ENCODE data around the gene FAF1.
"Not testable (repeated sequence)": the region's sequence is repeated elsewhere in the genome, so short reads cannot be mapped to it uniquely, and the experiment has no call there.

Gene FAF1

DNA sequence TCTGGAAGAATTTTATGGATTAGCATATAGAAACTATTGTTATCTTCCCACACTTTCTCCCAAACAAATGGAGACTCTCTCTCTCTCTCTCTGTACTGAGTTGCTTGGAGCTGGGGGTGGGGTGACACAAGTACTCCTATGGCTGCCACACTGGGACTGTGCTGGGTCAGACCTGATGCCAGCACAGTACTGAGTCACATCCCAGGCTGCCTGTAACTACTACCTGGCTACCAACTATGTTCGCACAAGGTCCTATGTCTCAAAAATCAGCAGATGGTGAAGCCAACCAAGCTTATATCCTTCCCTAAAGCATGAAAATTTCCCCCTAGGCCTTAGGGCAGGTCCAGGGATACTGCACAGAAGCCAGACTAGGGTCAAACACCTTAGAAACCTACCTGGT is 66.6 kb downstream of the FAF1 start:
- no peak overlapping the region for H3K27ac ChIP-seq (ENCODE audit: low read length)
- peaks cover 25% of the 10 kb centered on the region for H3K9me3 ChIP-seq (ENCODE audit: insufficient read depth, low read depth, low read length)
- H3K9ac ChIP-seq (ENCODE audit: low read depth, low read length): no peak overlapping the region
- no peaks in the 10 kb centered on the region for H3K36me3 ChIP-seq (ENCODE audit: insufficient read depth, low read depth, low read length)
- no peaks in the 10 kb centered on the region for H3K4me1 ChIP-seq (ENCODE audit: insufficient read depth, low read length)
- no peak overlapping the region for H3K4me3 ChIP-seq (ENCODE audit: low read length)
- no peaks in the 10 kb centered on the region for H3K27me3 ChIP-seq (ENCODE audit: insufficient read depth, low read length)

DNA sequence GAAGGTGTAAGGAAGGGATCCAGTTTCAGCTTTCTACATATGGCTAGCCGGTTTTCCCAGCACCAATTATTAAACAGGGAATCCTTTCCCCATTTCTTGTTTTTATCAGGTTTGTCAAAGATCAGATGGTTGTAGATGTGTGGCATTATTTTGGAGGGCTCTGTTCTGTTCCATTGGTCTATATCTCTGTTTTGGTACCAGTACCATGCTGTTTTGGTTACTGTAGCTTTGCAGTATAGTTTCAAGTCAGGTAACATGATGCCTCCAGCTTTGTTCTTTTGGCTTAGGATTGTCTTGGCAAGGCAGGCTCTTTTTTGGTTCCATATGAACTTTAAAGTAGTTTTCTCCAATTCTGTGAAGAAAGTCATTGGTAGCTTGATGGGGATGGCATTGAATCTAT is 72.5 kb downstream of the FAF1 start:
- H3K27me3 ChIP-seq (ENCODE audit: insufficient read depth, low read length); H3K27ac ChIP-seq (ENCODE audit: low read length); H3K36me3 ChIP-seq (ENCODE audit: insufficient read depth, low read depth, low read length); H3K4me1 ChIP-seq (ENCODE audit: insufficient read depth, low read length); H3K9ac ChIP-seq (ENCODE audit: low read depth, low read length); H3K4me3 ChIP-seq (ENCODE audit: low read length): not testable (repeated sequence)
- peaks cover 16% of the 10 kb centered on the region for H3K9me3 ChIP-seq (ENCODE audit: insufficient read depth, low read depth, low read length)

DNA sequence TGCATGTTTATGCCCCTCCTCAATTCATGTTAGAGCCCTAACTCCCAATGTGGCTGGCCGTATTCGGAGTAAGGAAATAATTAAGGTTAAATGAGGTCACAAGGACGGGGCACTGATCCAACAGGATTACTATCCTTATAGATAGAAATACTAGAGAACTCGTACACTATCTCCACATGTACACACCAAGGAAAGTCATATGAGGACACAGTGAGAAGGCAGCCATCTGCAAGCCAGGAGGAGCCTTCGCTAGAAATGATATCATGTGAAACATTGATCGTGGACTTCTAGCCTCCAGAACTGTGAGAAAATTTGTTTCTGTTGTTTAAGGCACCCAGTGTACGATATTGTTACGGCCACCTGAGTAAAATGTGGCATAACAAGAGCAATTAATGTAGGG is 79.7 kb downstream of the FAF1 start:
- H3K4me3 ChIP-seq (ENCODE audit: low read length): no peak overlapping the region
- no peaks in the 10 kb centered on the region for H3K4me1 ChIP-seq (ENCODE audit: insufficient read depth, low read length)
- no peaks in the 10 kb centered on the region for H3K9me3 ChIP-seq (ENCODE audit: insufficient read depth, low read depth, low read length)
- H3K27ac ChIP-seq (ENCODE audit: low read length): no peak overlapping the region
- no peaks in the 10 kb centered on the region for H3K27me3 ChIP-seq (ENCODE audit: insufficient read depth, low read length)
- no peaks in the 10 kb centered on the region for H3K36me3 ChIP-seq (ENCODE audit: insufficient read depth, low read depth, low read length)
- no peak overlapping the region for H3K9ac ChIP-seq (ENCODE audit: low read depth, low read length)

DNA sequence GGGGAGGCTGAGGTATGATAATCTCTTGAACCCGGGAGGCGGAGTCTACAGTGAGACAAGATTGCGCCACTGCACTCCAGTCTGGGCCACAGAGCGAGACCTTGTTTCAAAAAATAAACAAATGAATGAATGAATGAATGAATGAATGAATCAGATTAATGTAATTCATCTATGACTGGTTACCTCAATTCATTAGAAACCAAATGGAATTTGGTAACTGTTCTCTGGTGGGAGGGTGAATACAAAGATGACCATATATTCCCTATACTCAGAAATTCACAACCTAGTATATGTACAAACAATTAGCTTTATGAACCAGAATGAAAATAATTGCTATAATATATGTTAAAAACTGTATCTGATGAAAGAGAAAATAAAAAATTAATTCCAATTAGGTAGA is 80.9 kb downstream of the FAF1 start:
- no peaks in the 10 kb centered on the region for H3K4me1 ChIP-seq (ENCODE audit: insufficient read depth, low read length)
- no peaks in the 10 kb centered on the region for H3K9me3 ChIP-seq (ENCODE audit: insufficient read depth, low read depth, low read length)
- H3K27ac ChIP-seq (ENCODE audit: low read length): no peak overlapping the region
- H3K36me3 ChIP-seq (ENCODE audit: insufficient read depth, low read depth, low read length): no peaks in the 10 kb centered on the region
- no peak overlapping the region for H3K4me3 ChIP-seq (ENCODE audit: low read length)
- no peaks in the 10 kb centered on the region for H3K27me3 ChIP-seq (ENCODE audit: insufficient read depth, low read length)
- H3K9ac ChIP-seq (ENCODE audit: low read depth, low read length): no peak overlapping the region

DNA sequence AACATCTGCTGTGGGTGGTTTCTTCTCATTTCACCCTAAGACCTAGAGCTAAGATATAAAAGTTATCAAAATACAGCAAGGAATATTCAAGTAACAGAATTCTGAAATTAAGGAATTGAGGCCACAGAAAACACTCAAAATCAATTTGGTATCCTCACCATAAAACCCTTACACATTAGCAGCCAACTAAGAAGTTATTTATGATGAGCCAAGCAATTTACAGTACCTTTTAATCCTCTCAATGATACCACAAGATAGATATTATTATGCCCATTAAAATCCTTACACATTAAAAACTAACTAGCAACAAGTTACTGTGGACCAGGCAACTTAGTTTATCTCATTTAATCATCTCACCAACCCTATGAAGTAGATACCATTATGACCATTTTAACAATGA is 81.6 kb downstream of the FAF1 start:
- Histone ChIP-seq H3K36me3 (ENCODE audit: insufficient read depth, low read depth, low read length) (no peaks in the 10 kb centered on the region), H3K27me3 (ENCODE audit: insufficient read depth, low read length) (no peaks in the 10 kb centered on the region), H3K27ac (ENCODE audit: low read length) (no peak overlapping the region)

DNA sequence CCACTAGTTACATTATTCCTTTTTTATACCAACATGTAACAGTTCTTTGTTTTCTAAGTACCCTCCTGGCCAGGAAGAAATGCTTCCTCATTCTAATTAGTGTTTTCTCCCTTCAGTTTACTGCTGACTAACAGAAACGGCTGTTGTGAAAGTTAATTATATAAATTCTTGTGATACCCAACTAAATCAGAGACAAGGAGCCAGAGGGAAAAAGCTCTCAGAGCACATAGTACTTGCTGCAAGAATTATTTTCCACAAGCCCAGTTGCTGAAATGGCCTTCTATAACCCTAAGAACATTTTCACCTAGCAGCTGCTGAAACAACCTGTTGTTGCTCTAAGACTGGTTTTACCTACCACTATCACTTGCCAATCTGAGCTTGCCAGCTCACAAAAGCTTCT is 82.4 kb downstream of the FAF1 start:
- Histone ChIP-seq H3K9ac (ENCODE audit: low read depth, low read length) (no peak overlapping the region), H3K4me1 (ENCODE audit: insufficient read depth, low read length) (no peaks in the 10 kb centered on the region; the same call in 1 of the 2 replicates), H3K36me3 (ENCODE audit: insufficient read depth, low read depth, low read length) (no peaks in the 10 kb centered on the region), H3K27ac (ENCODE audit: low read length) (no peak overlapping the region), H3K4me3 (ENCODE audit: low read length) (no peak overlapping the region), H3K9me3 (ENCODE audit: insufficient read depth, low read depth, low read length) (no peaks in the 10 kb centered on the region), H3K27me3 (ENCODE audit: insufficient read depth, low read length) (no peaks in the 10 kb centered on the region)

More for the DNA sequence above, 81.6 kb downstream of the FAF1 start:
- H3K9me3 ChIP-seq (ENCODE audit: insufficient read depth, low read depth, low read length): no peaks in the 10 kb centered on the region
- no peak overlapping the region for H3K4me3 ChIP-seq (ENCODE audit: low read length)
- H3K9ac ChIP-seq (ENCODE audit: low read depth, low read length): no peak overlapping the region
- H3K4me1 ChIP-seq (ENCODE audit: insufficient read depth, low read length): no peaks in the 10 kb centered on the region; the same call in 1 of the 2 replicates

DNA sequence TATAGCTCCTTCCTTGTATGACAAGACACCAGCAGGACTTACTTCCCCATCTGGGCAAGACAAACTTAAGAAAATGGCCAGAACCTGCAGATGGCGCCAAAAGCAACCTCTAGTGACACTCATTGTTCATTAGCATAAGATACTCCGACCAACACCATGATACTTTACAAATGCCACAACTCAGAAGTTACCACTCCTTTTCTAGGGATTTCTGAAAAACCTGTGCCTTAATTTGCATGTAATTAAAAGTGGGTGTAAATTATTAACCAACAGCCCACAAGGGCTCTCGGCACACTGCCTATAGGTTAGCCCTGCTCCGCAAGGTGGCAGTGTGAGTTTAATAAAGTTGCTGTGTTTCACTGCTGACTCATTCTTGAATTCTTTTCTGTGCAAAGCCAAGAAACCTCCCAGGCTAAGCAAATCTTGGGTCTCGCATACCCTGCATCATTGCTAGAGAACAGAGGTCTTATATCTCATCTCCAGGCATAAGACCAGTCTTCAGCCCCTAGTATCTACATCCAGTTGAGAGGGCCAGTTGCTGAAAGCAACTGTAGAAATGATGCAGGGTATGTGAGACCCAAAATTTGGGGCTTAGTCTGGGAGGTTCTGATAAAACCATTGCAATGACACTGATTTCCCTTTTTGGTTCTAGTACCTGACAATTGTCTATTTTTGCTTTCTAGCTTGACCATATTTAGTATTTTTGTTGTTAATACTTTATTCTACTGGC is 86.4 kb downstream of the FAF1 start:
- Histone ChIP-seq H3K9me3 (ENCODE audit: insufficient read depth, low read depth, low read length) (no peaks in the 10 kb centered on the region), H3K27me3 (ENCODE audit: insufficient read depth, low read length) (no peaks in the 10 kb centered on the region), H3K4me3 (ENCODE audit: low read length) (peak overlapping the region; percentile 46), H3K4me1 (ENCODE audit: insufficient read depth, low read length) (no peaks in the 10 kb centered on the region; the same call in 1 of the 2 replicates), H3K9ac (ENCODE audit: low read depth, low read length) (no peak overlapping the region), H3K36me3 (ENCODE audit: insufficient read depth, low read depth, low read length) (no peaks in the 10 kb centered on the region), H3K27ac (ENCODE audit: low read length) (no peak overlapping the region)

DNA sequence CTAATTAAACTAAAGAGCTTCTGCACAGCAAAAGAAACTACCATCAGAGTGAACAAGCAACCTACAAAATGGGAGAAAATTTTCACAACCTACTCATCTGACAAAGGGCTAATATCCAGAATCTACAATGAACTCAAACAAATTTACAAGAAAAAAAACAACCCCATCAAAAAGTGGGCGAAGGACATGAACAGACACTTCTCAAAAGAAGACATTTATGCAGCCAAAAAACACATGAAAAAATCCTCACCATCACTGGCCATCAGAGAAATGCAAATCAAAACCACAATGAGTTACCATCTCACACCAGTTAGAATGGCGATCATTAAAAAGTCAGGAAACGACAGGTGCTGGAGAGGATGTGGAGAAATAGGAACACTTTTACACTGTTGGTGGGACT is 95.2 kb downstream of the FAF1 start:
- H3K36me3 ChIP-seq (ENCODE audit: insufficient read depth, low read depth, low read length); H3K4me3 ChIP-seq (ENCODE audit: low read length); H3K9ac ChIP-seq (ENCODE audit: low read depth, low read length); H3K4me1 ChIP-seq (ENCODE audit: insufficient read depth, low read length); H3K27me3 ChIP-seq (ENCODE audit: insufficient read depth, low read length); H3K27ac ChIP-seq (ENCODE audit: low read length): not testable (repeated sequence)
- peaks cover 11% of the 10 kb centered on the region; the same call in 1 of the 2 replicates for H3K9me3 ChIP-seq (ENCODE audit: insufficient read depth, low read depth, low read length)

DNA sequence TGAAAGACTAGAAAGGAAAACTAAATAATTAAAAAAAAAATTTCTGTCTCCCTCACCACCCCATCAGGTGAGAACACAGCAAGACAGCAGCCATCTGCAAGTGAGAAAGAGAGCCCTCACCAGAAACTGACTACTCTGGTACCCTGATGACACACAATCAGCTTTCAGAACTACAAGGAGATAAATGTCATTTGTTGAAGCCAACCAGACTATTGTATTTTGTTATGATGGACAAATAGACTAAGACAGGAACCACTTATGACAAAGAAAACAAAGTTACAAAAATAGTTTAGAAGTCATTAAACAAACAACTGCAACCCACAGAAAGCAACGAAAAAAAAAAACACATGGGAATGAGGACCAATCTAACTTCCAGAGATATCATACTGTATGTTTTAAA is 98.3 kb downstream of the FAF1 start:
- H3K4me1 ChIP-seq (ENCODE audit: insufficient read depth, low read length): no peaks in the 10 kb centered on the region
- no peak overlapping the region for H3K4me3 ChIP-seq (ENCODE audit: low read length)
- no peaks in the 10 kb centered on the region for H3K27me3 ChIP-seq (ENCODE audit: insufficient read depth, low read length)
- H3K36me3 ChIP-seq (ENCODE audit: insufficient read depth, low read depth, low read length): no peaks in the 10 kb centered on the region
- H3K9ac ChIP-seq (ENCODE audit: low read depth, low read length): no peak overlapping the region
- H3K9me3 ChIP-seq (ENCODE audit: insufficient read depth, low read depth, low read length): peaks cover 12% of the 10 kb centered on the region; the same call in 1 of the 2 replicates
- no peak overlapping the region for H3K27ac ChIP-seq (ENCODE audit: low read length)

DNA sequence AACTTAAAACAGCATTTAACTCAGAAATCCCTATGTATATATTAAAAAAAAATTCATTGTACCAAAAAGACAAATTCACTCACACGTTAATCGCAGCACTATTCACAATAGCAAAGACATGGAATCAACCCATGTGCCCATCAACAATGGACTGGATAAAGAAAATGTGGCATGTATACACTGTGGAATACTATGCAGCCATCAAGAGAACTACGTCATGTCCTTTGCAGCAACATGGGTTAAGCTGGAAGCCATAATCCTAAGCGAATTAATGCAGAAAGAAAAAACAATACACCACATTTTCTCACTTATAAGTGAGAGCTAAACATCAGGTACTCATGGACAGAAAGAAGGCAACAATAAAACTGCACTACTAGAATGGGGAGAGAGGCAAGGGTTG is 99.4 kb downstream of the FAF1 start:
- Histone ChIP-seq H3K4me1 (ENCODE audit: insufficient read depth, low read length) (no peaks in the 10 kb centered on the region), H3K9ac (ENCODE audit: low read depth, low read length) (no peak overlapping the region), H3K27ac (ENCODE audit: low read length) (no peak overlapping the region), H3K9me3 (ENCODE audit: insufficient read depth, low read depth, low read length) (peaks cover 12% of the 10 kb centered on the region; the same call in 1 of the 2 replicates), H3K36me3 (ENCODE audit: insufficient read depth, low read depth, low read length) (no peaks in the 10 kb centered on the region), H3K4me3 (ENCODE audit: low read length) (no peak overlapping the region), H3K27me3 (ENCODE audit: insufficient read depth, low read length) (no peaks in the 10 kb centered on the region)

DNA sequence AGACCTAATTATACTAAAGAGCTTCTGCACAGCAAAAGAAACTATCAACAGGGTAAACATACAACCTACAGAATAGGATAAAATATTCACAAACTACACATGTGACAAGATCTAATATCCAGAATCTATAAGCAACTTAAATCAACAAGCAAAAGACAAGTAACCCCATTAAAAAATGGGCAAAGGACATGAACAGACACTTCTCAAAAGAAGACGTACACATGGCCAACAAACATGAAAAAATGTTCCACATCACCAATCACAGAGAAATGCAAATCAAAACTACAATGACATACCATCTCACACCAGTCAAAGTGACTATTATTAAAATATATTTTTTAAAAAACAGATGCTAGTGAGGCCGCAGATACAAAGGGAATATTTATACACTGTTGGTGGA is 99.8 kb downstream of the FAF1 start:
- H3K36me3 ChIP-seq (ENCODE audit: insufficient read depth, low read depth, low read length): no peaks in the 10 kb centered on the region
- H3K4me3 ChIP-seq (ENCODE audit: low read length): no peak overlapping the region
- H3K27me3 ChIP-seq (ENCODE audit: insufficient read depth, low read length): no peaks in the 10 kb centered on the region
- H3K4me1 ChIP-seq (ENCODE audit: insufficient read depth, low read length): no peaks in the 10 kb centered on the region
- no peak overlapping the region for H3K27ac ChIP-seq (ENCODE audit: low read length)
- H3K9me3 ChIP-seq (ENCODE audit: insufficient read depth, low read depth, low read length): peaks cover 12% of the 10 kb centered on the region; the same call in 1 of the 2 replicates
- no peak overlapping the region for H3K9ac ChIP-seq (ENCODE audit: low read depth, low read length)

DNA sequence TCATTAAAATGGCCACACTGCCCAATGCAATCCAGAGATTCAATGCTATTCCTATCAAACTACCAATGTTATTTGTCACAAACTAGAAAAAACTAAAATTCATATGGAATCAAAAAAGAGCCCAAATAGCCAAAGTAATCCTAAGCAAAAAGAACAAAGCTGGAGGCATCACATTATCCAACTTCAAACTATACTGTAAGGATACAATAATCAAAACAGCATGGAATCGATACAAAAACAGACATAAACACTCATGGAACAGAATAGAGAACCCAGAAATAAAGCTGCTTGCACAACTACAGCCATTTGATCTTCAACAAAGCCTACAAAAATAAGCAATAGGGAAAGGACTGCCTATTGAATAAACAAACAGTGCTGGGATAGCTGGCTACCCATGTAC is 100.4 kb downstream of the FAF1 start:
- Histone ChIP-seq H3K9me3 (ENCODE audit: insufficient read depth, low read depth, low read length) (peaks cover 12% of the 10 kb centered on the region; the same call in 1 of the 2 replicates), H3K36me3 (ENCODE audit: insufficient read depth, low read depth, low read length) (no peaks in the 10 kb centered on the region), H3K27ac (ENCODE audit: low read length) (no peak overlapping the region), H3K27me3 (ENCODE audit: insufficient read depth, low read length) (no peaks in the 10 kb centered on the region), H3K4me3 (ENCODE audit: low read length) (no peak overlapping the region), H3K4me1 (ENCODE audit: insufficient read depth, low read length) (no peaks in the 10 kb centered on the region), H3K9ac (ENCODE audit: low read depth, low read length) (no peak overlapping the region)

Measured in iPS-20b (cell line).